ENCODE data around the gene GBE1.
"Not testable (repeated sequence)": the region's sequence is repeated elsewhere in the genome, so short reads cannot be mapped to it uniquely, and the experiment has no call there.

Gene GBE1

GRCh38 chr3:81496407-81497104, 264.9 kb downstream of the GBE1 start:
- intact Hi-C loops (cut with DNase I), result no loop called here
- no peak for DNase-seq

DNA sequence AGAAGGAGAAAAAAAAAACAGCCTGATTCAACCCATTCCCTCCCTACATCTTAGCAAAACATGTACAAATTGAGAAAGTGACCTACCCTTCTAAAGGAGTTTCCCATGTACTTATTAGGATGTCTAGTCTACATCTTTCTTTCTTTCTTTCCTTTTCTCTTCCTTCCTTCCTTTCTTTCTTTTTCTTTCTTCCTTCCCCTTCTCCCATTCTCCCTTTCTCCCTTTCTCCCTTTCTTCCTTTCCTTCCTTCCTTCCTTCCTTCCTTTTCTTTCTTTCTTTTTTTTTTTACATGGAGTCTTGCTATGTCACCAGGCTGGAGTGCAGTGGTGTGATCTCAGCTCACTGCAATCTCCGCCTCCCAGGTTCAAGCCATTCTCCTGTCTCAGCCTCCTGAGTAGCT, 269.0 kb downstream of the GBE1 start:
- intact Hi-C loops (cut with DNase I); DNase-seq: not testable (repeated sequence)

- no peak for DNase-seq
- intact Hi-C loops (cut with DNase I), result no loop called here
Observed at GRCh38 chr3:81492040-81492439, 269.4 kb downstream of the GBE1 start.

DNA sequence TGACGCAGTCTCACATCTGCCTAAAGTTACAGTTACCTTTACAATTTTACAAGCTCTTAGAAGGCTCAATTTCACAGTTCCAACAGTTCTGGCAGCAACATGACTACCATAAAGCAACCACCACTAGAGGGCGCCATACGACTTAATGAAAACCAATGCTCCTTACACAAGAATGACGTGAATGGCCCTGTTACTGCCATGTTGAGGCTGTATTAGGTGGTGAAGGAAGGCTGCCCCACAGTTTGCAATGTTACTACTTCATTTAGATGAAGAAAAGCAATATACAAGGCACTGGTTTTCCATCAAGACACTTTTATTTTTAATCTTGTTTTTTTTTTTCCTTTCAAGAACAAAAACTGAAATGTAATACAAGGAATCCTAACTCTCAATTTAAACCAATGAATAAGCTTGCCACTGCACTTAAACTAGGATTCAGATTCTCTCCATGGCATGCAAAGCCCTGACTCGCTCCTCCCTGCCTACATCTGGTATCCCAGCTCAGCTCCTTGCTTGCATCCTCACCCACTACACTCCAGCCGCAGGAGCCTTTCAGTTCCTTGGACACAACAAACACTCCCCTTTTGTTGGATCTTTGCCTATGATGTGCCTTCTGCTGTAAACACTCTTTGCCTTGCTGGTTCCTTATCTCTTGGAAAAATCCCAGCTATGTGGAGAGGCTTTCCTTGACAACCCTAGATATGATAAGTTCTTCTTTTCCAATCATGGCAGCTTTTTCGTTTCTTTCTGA, 270.7 kb downstream of the GBE1 start:
- peak; percentile 23 to 92 (median 78) for DNase-seq
- intact Hi-C loops (cut with DNase I), result no loop called here

DNA sequence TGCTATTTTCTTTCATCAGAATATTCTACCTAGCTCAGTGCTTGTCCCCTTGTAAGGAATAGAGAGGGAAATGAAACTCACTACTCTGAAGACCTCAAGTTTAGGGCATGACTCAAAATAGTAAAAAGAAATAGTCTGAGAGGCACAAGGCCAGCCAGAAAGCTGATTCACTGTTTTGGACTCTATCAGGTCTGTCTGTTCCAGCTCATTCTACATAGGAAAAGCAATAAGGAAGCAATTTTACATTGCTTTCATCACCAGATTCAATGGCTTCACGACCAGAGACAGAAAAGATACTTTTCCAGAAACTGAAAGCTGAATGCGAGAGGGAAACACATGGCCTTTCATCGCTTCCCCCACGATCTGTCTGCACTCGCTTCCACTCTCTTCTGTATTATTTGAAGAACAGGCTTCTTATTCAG, 276.0 kb downstream of the GBE1 start:
- no peak for DNase-seq
- intact Hi-C loops (cut with DNase I), result no loop called here

DNA sequence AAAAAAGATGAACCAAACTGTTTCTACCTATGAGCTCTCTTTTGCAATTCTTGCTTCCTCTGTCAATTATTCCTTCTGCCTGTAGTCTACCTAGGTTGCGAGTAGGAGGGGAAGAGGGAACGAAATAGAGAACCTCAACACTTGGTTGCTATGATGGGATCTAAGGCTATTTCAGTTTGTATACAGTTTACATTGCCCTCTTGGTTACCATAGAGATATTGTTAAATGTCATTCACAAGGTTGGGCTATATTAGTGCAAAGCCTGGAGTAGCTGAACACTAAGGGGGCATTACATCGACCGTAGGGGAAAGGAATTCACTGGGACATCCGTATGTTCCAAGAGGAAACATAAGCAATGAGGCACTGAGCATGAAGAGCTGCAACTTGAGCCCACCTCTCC, 276.9 kb downstream of the GBE1 start:
- intact Hi-C loops (cut with DNase I), result no loop called here
- DNase-seq, result no peak

GRCh38 chr3:81483046-81483445, 278.4 kb downstream of the GBE1 start:
- intact Hi-C loops (cut with DNase I), result no loop called here
- DNase-seq, result no peak

GRCh38 chr3:81477740-81478139, 283.7 kb downstream of the GBE1 start:
- no peak for DNase-seq
- intact Hi-C loops (cut with DNase I), result no loop called here

DNA sequence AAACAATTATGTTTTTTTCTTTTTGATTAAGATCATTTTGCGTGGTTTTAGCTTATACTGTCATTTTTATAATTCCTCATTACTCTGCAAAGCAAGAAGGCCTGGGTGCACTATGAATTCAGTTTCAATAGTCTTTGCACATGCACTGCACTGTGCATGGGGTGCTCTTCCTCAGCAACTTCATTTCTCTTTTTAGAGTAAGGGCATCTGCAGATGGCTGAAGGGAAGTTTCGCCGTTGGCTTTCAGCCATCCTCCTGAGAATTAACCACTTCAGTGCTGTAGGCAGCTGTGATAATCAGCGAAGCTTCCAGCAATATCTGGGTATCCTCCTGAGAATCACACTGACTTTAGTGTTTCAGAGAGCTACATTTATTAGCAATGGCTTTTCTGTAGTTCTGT, 284.8 kb downstream of the GBE1 start:
- DNase-seq, result no peak

GRCh38 chr3:81472600-81473362, 288.7 kb downstream of the GBE1 start:
- intact Hi-C loops (cut with DNase I), result no loop called here
- no peak for DNase-seq

More for the DNA sequence above, 284.8 kb downstream of the GBE1 start:
- intact Hi-C loops (cut with DNase I), result no loop called here

- intact Hi-C loops (cut with DNase I), result no loop called here
Observed at GRCh38 chr3:81470524-81471278, 290.7 kb downstream of the GBE1 start.

DNA sequence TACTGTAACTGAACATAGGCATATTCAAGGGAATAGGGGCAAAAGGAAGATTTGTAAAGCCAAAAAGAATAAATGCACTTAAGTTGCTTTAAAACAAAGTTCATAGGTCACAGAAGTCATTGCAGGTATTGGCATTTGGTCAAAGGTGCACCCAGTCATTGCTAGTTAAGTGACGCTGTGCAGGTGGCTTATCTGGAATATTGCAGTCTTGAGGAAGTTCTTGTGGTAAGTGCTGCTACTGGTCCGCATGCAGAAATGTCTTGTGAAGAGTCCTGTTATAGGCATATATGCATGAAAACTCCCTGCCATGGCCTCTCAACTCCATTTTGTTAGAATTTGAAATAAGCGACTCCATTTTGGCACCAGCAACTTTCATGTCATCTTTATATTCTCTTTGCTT, 293.1 kb downstream of the GBE1 start:
- intact Hi-C loops (cut with DNase I), result no loop called here
- DNase-seq, result no peak

More at GRCh38 chr3:81470524-81471278, 290.7 kb downstream of the GBE1 start:
- DNase-seq, result no peak

- DNase-seq, result no peak
- intact Hi-C loops (cut with DNase I), result no loop called here
Observed at GRCh38 chr3:81466201-81466560, 295.3 kb downstream of the GBE1 start.

DNA sequence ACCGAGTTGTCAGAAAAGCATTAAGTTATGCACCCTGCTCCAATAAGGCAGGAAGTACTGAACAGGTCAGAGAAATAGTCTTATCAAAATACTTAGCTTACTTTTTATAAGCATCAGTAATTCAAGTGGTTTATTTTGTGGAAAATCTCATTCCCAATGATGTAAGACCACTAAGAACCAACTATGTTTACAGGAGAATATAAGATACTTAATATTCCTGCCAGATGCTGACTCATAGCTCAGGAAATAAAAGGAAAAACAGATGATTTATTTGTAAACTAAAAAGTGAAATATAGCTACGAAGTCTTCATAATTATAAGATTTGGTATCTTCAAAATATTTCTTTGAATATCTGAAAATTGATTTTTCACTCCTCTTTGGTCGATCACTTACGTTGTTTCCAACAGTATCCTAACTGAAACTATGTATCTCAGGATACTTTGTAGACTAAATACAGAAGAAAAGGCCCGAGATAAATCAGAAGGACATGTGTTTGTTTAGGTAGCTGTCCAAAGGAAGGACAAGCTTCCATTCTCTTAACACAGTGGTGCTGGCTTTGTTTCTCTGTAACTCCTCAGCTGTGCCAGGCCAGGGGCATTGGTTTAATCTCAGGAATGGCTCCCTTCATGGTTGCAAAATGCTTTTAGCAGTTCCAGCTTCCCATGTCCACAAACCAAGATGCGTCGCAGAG, 295.8 kb downstream of the GBE1 start:
- intact Hi-C loops (cut with DNase I), result no loop called here
- no peak for DNase-seq

DNA sequence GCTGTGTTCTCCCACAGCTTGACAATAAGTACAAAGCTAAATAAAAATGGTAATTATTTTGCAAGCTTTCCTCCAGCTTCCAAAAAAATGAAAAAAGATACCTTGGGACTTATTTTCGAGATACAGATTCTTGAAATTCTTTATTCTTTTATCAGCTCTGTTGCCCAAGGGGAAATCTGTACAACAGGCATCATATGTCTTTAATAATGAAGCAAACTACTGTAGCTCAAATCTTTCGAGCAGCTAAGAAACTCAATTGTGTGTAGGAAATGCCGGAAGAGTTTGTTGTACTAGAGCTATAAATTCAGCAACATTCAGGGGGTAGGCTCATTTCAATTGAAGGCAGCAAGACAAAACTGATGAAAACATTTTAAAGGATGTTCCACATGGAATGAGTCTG, 297.7 kb downstream of the GBE1 start:
- no peak for DNase-seq
- intact Hi-C loops (cut with DNase I), result no loop called here

- intact Hi-C loops (cut with DNase I), result no loop called here
- DNase-seq, result no peak
Observed at GRCh38 chr3:81462921-81463320, 298.5 kb downstream of the GBE1 start.

- intact Hi-C loops (cut with DNase I), result no loop called here
- DNase-seq, result no peak
Observed at GRCh38 chr3:81459733-81460132, 301.7 kb downstream of the GBE1 start.

- no peak for DNase-seq
- intact Hi-C loops (cut with DNase I), result no loop called here
Observed at GRCh38 chr3:81452418-81452817, 309.0 kb downstream of the GBE1 start.

DNA sequence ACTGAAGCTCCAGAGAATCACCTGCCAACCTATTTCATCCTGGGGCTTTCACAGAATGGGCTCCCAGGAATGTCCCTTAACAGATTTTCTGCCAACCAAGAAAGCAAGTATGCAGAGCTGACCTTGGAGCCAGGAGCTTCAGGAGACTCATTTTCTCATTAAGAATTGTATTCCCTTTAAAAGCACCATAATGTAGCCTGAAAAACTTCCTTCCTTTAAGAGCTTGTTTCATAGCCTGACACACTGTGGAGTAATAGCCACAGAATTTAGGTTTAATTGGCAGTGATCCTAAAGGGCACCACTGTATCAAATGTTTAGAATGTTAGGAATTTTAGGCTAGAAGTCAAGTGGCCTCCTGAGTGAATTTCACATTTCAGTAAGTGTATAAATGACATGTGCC, 309.8 kb downstream of the GBE1 start:
- DNase-seq, result no peak
- intact Hi-C loops (cut with DNase I), result no loop called here
